ENCODE measurements around the gene ZNF205. TPM values are rescaled to one million over a fixed set of nuclear protein-coding genes. Genes with fewer than 3 reads are reported as not detected.

ZNF205 gene
- total and polyA plus RNA-seq, 2 of the 8 experiments (the other 6 are each of a cell fraction or from before 2014, with no cell fraction given) = 19.1 to 19.9 TPM

GRCh38 chr16:3166505-3166886 lies 54.1 kb downstream of the ZNF205 start:
- no peak overlapping the region for H4K8ac ChIP-seq (ENCODE audit: extremely low read depth, insufficient read depth, low read length)
- DNase-seq (ENCODE audit: low read depth in 1 of 2, low spot score in 2 of 2) = no peak
- H3K18ac ChIP-seq (ENCODE audit: extremely low read depth, low read length) = no peak overlapping the region
- WGBS, 2 experiments (ENCODE audit: extremely low coverage in 1 of 2, insufficient coverage in 1 of 2, insufficient read length in 1 of 2, insufficient replicate concordance in 2 of 2, low coverage in 1 of 2, low lambda C conversion rate in 2 of 2, missing lambda C conversion rate in 1 of 2) = 39% methylated on average over 1 of the region's 1 CpG; no CpG with 5 or more reads in 1 of the 2 experiments
- no peak overlapping the region for H3K23ac ChIP-seq (ENCODE audit: insufficient read length)
- no peak for FAIRE-seq
- TF ChIP-seq CEBPB (IDR thresholded peaks at IDR 0.05; ENCODE audit: low read depth, low read length) (no peak), RXRA (IDR thresholded peaks at IDR 0.05; ENCODE audit: insufficient read depth, low read depth, low read length) (no peak)
- no peak overlapping the region for H2BK20ac ChIP-seq (ENCODE audit: low read length)
- H4K20me1 ChIP-seq (replicated peaks in 1 of 2; ENCODE audit: control insufficient read depth in 1 of 2, insufficient read depth in 2 of 2, low read length in 2 of 2) = no peaks in the 10 kb centered on the region
- H4K91ac ChIP-seq (replicated peaks; ENCODE audit: insufficient read length, low read length) = no peak overlapping the region
- H4K5ac ChIP-seq (ENCODE audit: insufficient read length, low read depth, low read length) = no peak overlapping the region
- no peak overlapping the region for H3K27ac ChIP-seq (ENCODE audit: low read depth, low read length)
- no peak overlapping the region for H2BK5ac ChIP-seq (ENCODE audit: low read depth, low read length)
- peaks cover 0 to 4% (median 2%) of the 10 kb centered on the region in 4 experiments; a peak in 2 of 7 replicates for H3K4me1 ChIP-seq (replicated peaks in 1 of 4; ENCODE audit: control insufficient read depth in 3 of 4, insufficient read depth in 4 of 4, low read length in 3 of 4)
- H2BK120ac ChIP-seq (replicated peaks; ENCODE audit: low read depth, low read length) = no peak overlapping the region
- H3K4me2 ChIP-seq (ENCODE audit: insufficient read depth in 1 of 2, low read depth in 2 of 2, low read length in 2 of 2) = no peak overlapping the region
- no peak overlapping the region for H2BK15ac ChIP-seq (ENCODE audit: low read length)
- no peak overlapping the region for H3K14ac ChIP-seq (ENCODE audit: insufficient read length)
- H3K79me1 ChIP-seq (ENCODE audit: low read depth, low read length) = no peaks in the 10 kb centered on the region
- CTCF ChIA-PET (ENCODE audit: partially characterized antibody) = interaction anchor here (0.6 to 2.1 kb wide), 15 partner anchors 8 to 103 kb away, joined by 3 to 12 read pairs (median 4); partner anchors contain the start of gene ZNF205
- no peak overlapping the region for H2BK12ac ChIP-seq (ENCODE audit: low read depth, low read length)
- POLR2A ChIA-PET (ENCODE audit: partially characterized antibody) = interaction anchor here (0.9 to 1.2 kb wide), 2 partner anchors 17 to 26 kb away, joined by 4 to 6 read pairs; no protein-coding TSS in a partner anchor
- no peaks in the 10 kb centered on the region for H3K79me2 ChIP-seq (ENCODE audit: control insufficient read depth in 1 of 2, insufficient read depth in 2 of 2, low read length in 2 of 2)
- no peak overlapping the region for H2AK5ac ChIP-seq (ENCODE audit: low read depth, low read length)
- peaks cover 0 to 23% (median 14%) of the 10 kb centered on the region in 4 experiments; a peak in 5 of 7 replicates for H3K27me3 ChIP-seq (replicated peaks in 1 of 4; ENCODE audit: control insufficient read depth in 3 of 4, extremely low read depth in 1 of 4, insufficient read depth in 3 of 4, low read length in 3 of 4)
- no peaks in the 10 kb centered on the region for H3K36me3 ChIP-seq (ENCODE audit: control insufficient read depth in 2 of 4, insufficient read depth in 4 of 4, low read length in 3 of 4)
- no peak overlapping the region for H3K4ac ChIP-seq (replicated peaks; ENCODE audit: insufficient read length, low read depth, low read length)
- peaks cover 8 to 12% of the 10 kb centered on the region in 2 experiments for H3K9me3 ChIP-seq (ENCODE audit: insufficient read depth in 2 of 2, low read depth in 1 of 2, low read length in 1 of 2)
- peaks cover 14% of the 10 kb centered on the region; the same call in 1 of the 2 replicates for H3K23me2 ChIP-seq (ENCODE audit: low read depth, low read length)
- no peak overlapping the region for H2AFZ ChIP-seq (ENCODE audit: low read length)
- no peak overlapping the region for H3K9ac ChIP-seq (replicated peaks in 1 of 4; ENCODE audit: extremely low read depth in 1 of 4, low read depth in 3 of 4, low read length in 3 of 4)
- no peak overlapping the region for H3K56ac ChIP-seq (replicated peaks; ENCODE audit: insufficient read length, low read depth, low read length)
- H3K4me3 ChIP-seq (ENCODE audit: extremely low read depth in 1 of 4, insufficient read depth in 2 of 4, low read depth in 3 of 4, low read length in 4 of 4) = no peak overlapping the region

All from H1 (cell line).